ENCODE results near the gene DTNB. TPM values are rescaled to one million over a fixed set of nuclear protein-coding genes. Genes with fewer than 3 reads are reported as not detected.
"Not testable (repeated sequence)": the region's sequence is repeated elsewhere in the genome, so short reads cannot be mapped to it uniquely, and the experiment has no call there.

DTNB gene
- 10 to 100 TPM; 23.7 to 49.8 TPM for total RNA-seq

GRCh38 chr2:25673300-25674076 lies at the start of gene DTNB:
Gene DTNB (minus strand): TSS chr2:25673577. CDS start chr2:25652660, 20,917 bp downstream.
- CTCF ChIA-PET = interaction anchor here (1.0 to 3.5 kb wide), 6 partner anchors 27 to 697 kb away, joined by 3 to 20 read pairs (median 5); partner anchors contain the start of gene ASXL2
- Mint-ChIP-seq H3K27me3 (peaks cover 22% of the 10 kb centered on the region), H3K4me1 (peaks cover 27% of the 10 kb centered on the region), H3K4me3 (peak within 1 kb of the TSS; percentile 80), H3K27ac (peak within 1 kb of the TSS; percentile 69), H3K9me3 (ENCODE audit: low read depth) (no peaks in the 10 kb centered on the region), H3K36me3 (peaks cover 2% of the 10 kb centered on the region)
- ATAC-seq = peak; percentile 84
- peak; percentile 82 for DNase-seq

DNA sequence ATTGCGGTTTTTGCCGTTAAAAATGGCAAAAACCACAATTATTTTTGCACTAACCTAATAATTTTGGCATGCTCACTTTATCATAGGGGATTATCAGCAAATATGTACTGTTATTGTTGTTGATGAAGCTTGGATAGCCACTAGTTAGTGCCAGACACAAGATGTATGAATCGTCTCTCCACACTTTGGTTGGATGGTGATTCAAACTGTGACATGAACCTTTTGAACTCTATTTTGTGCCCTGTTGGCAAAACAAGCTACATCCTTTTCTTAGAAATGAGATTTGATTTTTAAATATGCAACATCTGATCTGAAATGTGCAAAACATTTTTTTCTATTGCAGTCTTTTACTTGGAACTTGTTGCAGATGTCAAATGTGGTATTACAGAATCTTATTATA lies 48.8 kb upstream of the DTNB start:
- no peak overlapping the region for H3K27ac Mint-ChIP-seq
- DNase-seq = no peak
- CTCF ChIA-PET = no interaction called here

DNA sequence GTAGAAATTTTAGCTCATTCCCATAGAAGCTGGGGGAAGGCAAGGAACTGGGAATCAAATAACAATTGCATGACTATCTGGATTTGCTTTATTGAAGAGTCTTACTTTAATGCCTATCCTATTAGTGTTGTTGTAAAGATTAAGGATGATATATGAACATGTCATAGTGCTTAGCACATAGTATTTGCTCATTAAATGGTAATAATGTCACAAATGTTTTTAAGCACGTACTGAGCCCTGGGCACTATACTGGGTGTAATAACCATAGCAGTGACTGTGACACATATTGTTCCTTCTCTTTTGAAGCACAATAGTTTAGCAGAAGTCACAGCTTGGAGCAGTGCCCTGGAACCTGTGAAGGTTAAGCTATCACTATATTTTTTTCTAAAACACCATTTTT lies 47.2 kb upstream of the DTNB start:
- Mint-ChIP-seq H3K36me3 (no peaks in the 10 kb centered on the region), H3K27me3 (no peaks in the 10 kb centered on the region), H3K4me1 (peaks cover 16% of the 10 kb centered on the region), H3K9me3 (ENCODE audit: low read depth) (no peaks in the 10 kb centered on the region), H3K4me3 (no peak overlapping the region), H3K27ac (no peak overlapping the region)
- DNase-seq (no peak), ATAC-seq (no peak)
- CTCF ChIA-PET = no interaction called here

More for the DNA sequence above, 48.8 kb upstream of the DTNB start:
- no peak overlapping the region for H3K4me3 Mint-ChIP-seq
- H3K27me3 Mint-ChIP-seq = peaks cover 3% of the 10 kb centered on the region
- peak; percentile 55 for ATAC-seq
- peaks cover 16% of the 10 kb centered on the region for H3K4me1 Mint-ChIP-seq
- H3K9me3 Mint-ChIP-seq (ENCODE audit: low read depth) = no peaks in the 10 kb centered on the region
- no peaks in the 10 kb centered on the region for H3K36me3 Mint-ChIP-seq

DNA sequence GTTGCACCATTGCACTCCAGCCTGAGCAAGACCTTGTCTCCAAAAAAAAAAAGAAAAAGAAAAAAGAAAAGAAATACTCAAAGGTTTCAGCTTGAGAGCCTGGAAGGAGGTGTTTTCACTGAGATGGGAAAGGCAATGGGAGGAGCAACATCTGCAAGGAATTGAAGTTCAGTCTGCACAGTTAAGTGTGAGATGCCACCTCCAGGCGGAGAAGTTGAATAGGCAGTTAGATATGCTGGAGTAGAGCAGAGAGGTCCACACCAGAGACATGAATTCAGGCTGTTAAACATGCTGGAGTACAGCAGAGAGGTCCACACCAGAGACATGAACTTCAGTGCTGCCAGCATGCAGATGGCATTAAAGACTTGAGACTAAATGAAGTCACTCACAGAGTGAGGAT lies 41.4 kb upstream of the DTNB start:
- Mint-ChIP-seq H3K4me3 (no peak overlapping the region), H3K27ac (no peak overlapping the region), H3K4me1 (peaks cover 19% of the 10 kb centered on the region), H3K27me3 (no peaks in the 10 kb centered on the region), H3K36me3 (no peaks in the 10 kb centered on the region), H3K9me3 (ENCODE audit: low read depth) (no peaks in the 10 kb centered on the region)
- no peak for ATAC-seq
- DNase-seq = no peak
- CTCF ChIA-PET = no interaction called here

DNA sequence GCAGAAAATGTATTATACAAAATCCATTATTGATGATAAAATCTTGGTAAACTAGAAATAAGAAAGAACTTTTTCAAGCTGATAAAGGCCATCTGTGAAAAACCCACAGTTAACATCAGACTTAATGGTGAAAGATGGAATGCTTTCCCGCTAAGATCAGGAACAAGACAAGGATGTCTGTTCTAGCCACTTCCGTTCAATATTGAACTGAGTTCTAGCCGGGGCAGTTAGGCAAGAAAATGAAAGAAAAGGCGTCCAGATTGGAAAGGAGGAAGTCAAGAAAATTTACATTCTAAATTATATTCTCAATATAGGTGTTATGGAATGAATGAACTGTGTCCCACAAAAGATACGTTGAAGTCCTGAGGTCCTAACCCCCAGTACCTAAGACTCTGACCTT lies 39.1 kb upstream of the DTNB start:
- H3K27me3 Mint-ChIP-seq = no peaks in the 10 kb centered on the region
- no peak overlapping the region for H3K4me3 Mint-ChIP-seq
- peaks cover 22% of the 10 kb centered on the region for H3K4me1 Mint-ChIP-seq
- ATAC-seq = no peak
- DNase-seq = no peak
- CTCF ChIA-PET = interaction anchor here (1.9 kb wide), 1 partner anchor 12 kb away, joined by 9 read pairs; no protein-coding TSS in a partner anchor
- no peaks in the 10 kb centered on the region for H3K9me3 Mint-ChIP-seq (ENCODE audit: low read depth)
- H3K36me3 Mint-ChIP-seq = no peaks in the 10 kb centered on the region
- no peak overlapping the region for H3K27ac Mint-ChIP-seq

GRCh38 chr2:25711675-25712354 lies 38.4 kb upstream of the DTNB start:
- ATAC-seq (no peak), DNase-seq (no peak)
- CTCF ChIA-PET = interaction anchor here (1.9 kb wide), 1 partner anchor 11 kb away, joined by 9 read pairs; no protein-coding TSS in a partner anchor
- H3K36me3 Mint-ChIP-seq = no peaks in the 10 kb centered on the region
- no peaks in the 10 kb centered on the region for H3K27me3 Mint-ChIP-seq
- no peaks in the 10 kb centered on the region for H3K9me3 Mint-ChIP-seq (ENCODE audit: low read depth)
- H3K27ac Mint-ChIP-seq = no peak overlapping the region
- peaks cover 22% of the 10 kb centered on the region for H3K4me1 Mint-ChIP-seq
- peak overlapping the region; percentile 12 for H3K4me3 Mint-ChIP-seq

- Mint-ChIP-seq H3K36me3 (no peaks in the 10 kb centered on the region), H3K4me3 (no peak overlapping the region), H3K4me1 (peaks cover 22% of the 10 kb centered on the region), H3K27ac (no peak overlapping the region), H3K27me3 (no peaks in the 10 kb centered on the region), H3K9me3 (ENCODE audit: low read depth) (no peaks in the 10 kb centered on the region)
- ATAC-seq = no peak
- CTCF ChIA-PET = interaction anchor here (2.1 to 2.2 kb wide), 2 partner anchors 10 to 104 kb away, joined by 4 to 7 read pairs; no protein-coding TSS in a partner anchor
- DNase-seq = no peak
Observed at GRCh38 chr2:25710750-25711149, 37.4 kb upstream of the DTNB start.

- no peak overlapping the region for H3K4me3 Mint-ChIP-seq
- no peaks in the 10 kb centered on the region for H3K9me3 Mint-ChIP-seq (ENCODE audit: low read depth)
- no peak overlapping the region for H3K27ac Mint-ChIP-seq
- no peaks in the 10 kb centered on the region for H3K27me3 Mint-ChIP-seq
- H3K4me1 Mint-ChIP-seq = peaks cover 22% of the 10 kb centered on the region
- DNase-seq (no peak), ATAC-seq (no peak)
- no peaks in the 10 kb centered on the region for H3K36me3 Mint-ChIP-seq
- CTCF ChIA-PET = interaction anchor here (1.0 to 2.2 kb wide), 3 partner anchors 9 to 102 kb away, joined by 4 to 7 read pairs (median 4); no protein-coding TSS in a partner anchor
Observed at GRCh38 chr2:25709349-25709748, 36.0 kb upstream of the DTNB start.

- Mint-ChIP-seq H3K4me1 (peaks cover 23% of the 10 kb centered on the region), H3K27ac (no peak overlapping the region), H3K27me3 (no peaks in the 10 kb centered on the region), H3K9me3 (ENCODE audit: low read depth) (no peaks in the 10 kb centered on the region), H3K4me3 (no peak overlapping the region), H3K36me3 (no peaks in the 10 kb centered on the region)
- ATAC-seq = no peak
- DNase-seq = no peak
- CTCF ChIA-PET = interaction anchor here (0.5 to 1.3 kb wide), 3 partner anchors 9 to 237 kb away, joined by 3 to 5 read pairs (median 4); no protein-coding TSS in a partner anchor
Observed at GRCh38 chr2:25707927-25708590, 34.7 kb upstream of the DTNB start.

- H3K4me3 Mint-ChIP-seq; ATAC-seq; H3K27ac Mint-ChIP-seq; CTCF ChIA-PET; H3K9me3 Mint-ChIP-seq (ENCODE audit: low read depth); H3K36me3 Mint-ChIP-seq; H3K27me3 Mint-ChIP-seq; DNase-seq: not testable (repeated sequence)
- H3K4me1 Mint-ChIP-seq = peaks cover 11% of the 10 kb centered on the region
Observed at GRCh38 chr2:25705575-25705974, 32.2 kb upstream of the DTNB start.

- ATAC-seq (no peak), DNase-seq (no peak)
- CTCF ChIA-PET = interaction anchor here (1.1 to 5.7 kb wide), 4 partner anchors 10 to 226 kb away, joined by 4 to 66 read pairs (median 11); no protein-coding TSS in a partner anchor
- H3K36me3 Mint-ChIP-seq = no peaks in the 10 kb centered on the region
- peaks cover 5% of the 10 kb centered on the region for H3K4me1 Mint-ChIP-seq
- H3K27ac Mint-ChIP-seq = no peak overlapping the region
- H3K9me3 Mint-ChIP-seq (ENCODE audit: low read depth) = no peaks in the 10 kb centered on the region
- H3K27me3 Mint-ChIP-seq = no peaks in the 10 kb centered on the region
- no peak overlapping the region for H3K4me3 Mint-ChIP-seq
Observed at GRCh38 chr2:25701801-25702200, 28.4 kb upstream of the DTNB start.

GRCh38 chr2:25700221-25700660 lies 26.9 kb upstream of the DTNB start:
- peaks cover 5% of the 10 kb centered on the region for H3K4me1 Mint-ChIP-seq
- ATAC-seq = peak; percentile 48
- peaks cover 2% of the 10 kb centered on the region for H3K27me3 Mint-ChIP-seq
- CTCF ChIA-PET = interaction anchor here (0.7 to 5.7 kb wide), 27 partner anchors 8 to 499 kb away, joined by 3 to 66 read pairs (median 4); partner anchors contain the start of gene DTNB
- H3K4me3 Mint-ChIP-seq = no peak overlapping the region
- peak; percentile 54 for DNase-seq
- no peaks in the 10 kb centered on the region for H3K9me3 Mint-ChIP-seq (ENCODE audit: low read depth)
- no peak overlapping the region for H3K27ac Mint-ChIP-seq
- no peaks in the 10 kb centered on the region for H3K36me3 Mint-ChIP-seq

- Mint-ChIP-seq H3K4me1 (peaks cover 5% of the 10 kb centered on the region), H3K9me3 (ENCODE audit: low read depth) (no peaks in the 10 kb centered on the region), H3K27ac (no peak overlapping the region), H3K27me3 (peaks cover 2% of the 10 kb centered on the region), H3K4me3 (no peak overlapping the region), H3K36me3 (no peaks in the 10 kb centered on the region)
- DNase-seq (no peak), ATAC-seq (no peak)
- CTCF ChIA-PET = interaction anchor here (0.9 to 5.7 kb wide), 12 partner anchors 8 to 125 kb away, joined by 3 to 66 read pairs (median 5); partner anchors contain the start of gene DTNB
Observed at GRCh38 chr2:25699216-25699615, 25.8 kb upstream of the DTNB start.

Data from activated CD8-positive, alpha-beta memory T cell treated with anti-CD3 and anti-CD28 coated beads, Interleukin-2, amount 10 ng/mL, durations not matched to agents 7 days and 5 days (primary cell).